Right atrium auricular region (tissue), 2 donors: ENCODE data around the gene GABRG3. TPM values are rescaled to one million over a fixed set of nuclear protein-coding genes. Genes with fewer than 3 reads are reported as not detected.

Experiments used
- DNase-seq: peaks from one replicate; pipeline ENCODE4 v3.0.0-alpha.2; 2019; ENCODE audit warnings: low spot score
- H3K27ac ChIP-seq, 2 donors: fragments of 200-600 bp; sonication (generic); 1 replicate in 1 of 2; 2 replicates in 1 of 2; pipeline ENCODE4 v1.5.1; 2016 to 2019
- H3K27me3 ChIP-seq, 2 donors: fragments of 200-600 bp; sonication (generic); one replicate each; pipeline versions ENCODE4 v1.5.1 to v1.6.0; 2017 to 2019
- H3K36me3 ChIP-seq: fragments of 200-600 bp; sonication (generic); one replicate; pipeline ENCODE4 v1.5.1; 2016
- H3K4me1 ChIP-seq, 2 donors: fragments of 200-600 bp; sonication (generic); one replicate each; pipeline versions ENCODE4 v1.5.1 to v1.6.0; 2017 to 2019
- H3K4me3 ChIP-seq, 2 donors: fragments of 200-600 bp; sonication (generic); 1 replicate in 1 of 2; 2 replicates in 1 of 2; pipeline ENCODE4 v1.5.1; 2017 to 2019; ENCODE audit warnings: mild to moderate bottlenecking in 1 of 2, moderate library complexity in 1 of 2
- H3K9me3 ChIP-seq, 2 donors: fragments of 200-600 bp; sonication (generic); one replicate each; pipeline ENCODE4 v1.5.1; 2019
- total RNA-seq, 2 donors: library from RNA; depleted of rRNA; stranded (reverse); fragments of >200 nt; gene quantifications; one replicate each; pipeline ENCODE4 v1.1.0, GENCODE V29; 2016
- TF ChIP-seq, protein P1 (sequence below), 2 donors: fragments of 200-600 bp; sonication (generic); IDR thresholded peaks; one replicate each; pipeline ENCODE4 v1.5.1; 2019; ENCODE audit warnings: antibody characterized with exemption in 2 of 2

Gene GABRG3
- total RNA-seq, 2 donors from 2014 or later, result not detected

GRCh38 chr15:27127815-27128570 lies 157.0 kb downstream of the GABRG3 start:
- Histone ChIP-seq H3K27ac (no peak overlapping the region), H3K4me1 (no peaks in the 10 kb centered on the region), H3K27me3 (no peaks in the 10 kb centered on the region), H3K9me3 (peaks cover 0 to 5% of the 10 kb centered on the region in 2 donors), H3K36me3 (no peaks in the 10 kb centered on the region), H3K4me3 (no peak overlapping the region)
- DNase-seq, result no peak
- TF ChIP-seq, protein P1, sequence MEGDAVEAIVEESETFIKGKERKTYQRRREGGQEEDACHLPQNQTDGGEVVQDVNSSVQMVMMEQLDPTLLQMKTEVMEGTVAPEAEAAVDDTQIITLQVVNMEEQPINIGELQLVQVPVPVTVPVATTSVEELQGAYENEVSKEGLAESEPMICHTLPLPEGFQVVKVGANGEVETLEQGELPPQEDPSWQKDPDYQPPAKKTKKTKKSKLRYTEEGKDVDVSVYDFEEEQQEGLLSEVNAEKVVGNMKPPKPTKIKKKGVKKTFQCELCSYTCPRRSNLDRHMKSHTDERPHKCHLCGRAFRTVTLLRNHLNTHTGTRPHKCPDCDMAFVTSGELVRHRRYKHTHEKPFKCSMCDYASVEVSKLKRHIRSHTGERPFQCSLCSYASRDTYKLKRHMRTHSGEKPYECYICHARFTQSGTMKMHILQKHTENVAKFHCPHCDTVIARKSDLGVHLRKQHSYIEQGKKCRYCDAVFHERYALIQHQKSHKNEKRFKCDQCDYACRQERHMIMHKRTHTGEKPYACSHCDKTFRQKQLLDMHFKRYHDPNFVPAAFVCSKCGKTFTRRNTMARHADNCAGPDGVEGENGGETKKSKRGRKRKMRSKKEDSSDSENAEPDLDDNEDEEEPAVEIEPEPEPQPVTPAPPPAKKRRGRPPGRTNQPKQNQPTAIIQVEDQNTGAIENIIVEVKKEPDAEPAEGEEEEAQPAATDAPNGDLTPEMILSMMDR (IDR thresholded peaks at IDR 0.05), result no peak

DNA sequence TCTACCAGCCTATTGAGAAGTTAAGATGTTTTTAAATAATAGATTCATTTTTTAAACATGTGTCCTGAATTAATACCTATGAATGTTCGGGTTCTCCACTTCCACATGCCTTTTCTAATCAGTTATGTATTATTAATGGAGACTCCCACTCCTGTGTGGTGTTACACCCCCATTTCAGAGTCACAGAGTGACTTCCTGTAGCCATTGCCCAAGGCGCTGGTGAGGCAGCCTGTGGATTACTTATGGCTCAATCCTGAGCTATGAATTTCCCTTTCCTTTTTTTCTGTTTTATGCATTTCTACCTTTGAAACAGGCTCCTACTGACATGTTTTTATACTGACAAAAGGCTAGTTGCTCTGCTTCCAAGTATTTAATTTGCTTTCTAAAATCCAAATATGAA lies 162.3 kb downstream of the GABRG3 start:
- Histone ChIP-seq H3K36me3 (no peaks in the 10 kb centered on the region), H3K27me3 (no peaks in the 10 kb centered on the region), H3K9me3 (peaks cover 0 to 5% of the 10 kb centered on the region in 2 donors), H3K4me3 (no peak overlapping the region), H3K27ac (no peak overlapping the region), H3K4me1 (no peaks in the 10 kb centered on the region)
- TF ChIP-seq, protein P1 (IDR thresholded peaks at IDR 0.05), result no peak
- DNase-seq, result no peak

GRCh38 chr15:27134481-27134880 lies 163.5 kb downstream of the GABRG3 start:
- H3K27me3 ChIP-seq, result no peaks in the 10 kb centered on the region
- no peak for DNase-seq
- TF ChIP-seq, protein P1 (IDR thresholded peaks at IDR 0.05), result no peak
- H3K4me1 ChIP-seq, result no peaks in the 10 kb centered on the region
- no peak overlapping the region for H3K27ac ChIP-seq
- no peak overlapping the region for H3K4me3 ChIP-seq
- H3K9me3 ChIP-seq, result peaks cover 0 to 5% of the 10 kb centered on the region in 2 donors
- no peaks in the 10 kb centered on the region for H3K36me3 ChIP-seq

DNA sequence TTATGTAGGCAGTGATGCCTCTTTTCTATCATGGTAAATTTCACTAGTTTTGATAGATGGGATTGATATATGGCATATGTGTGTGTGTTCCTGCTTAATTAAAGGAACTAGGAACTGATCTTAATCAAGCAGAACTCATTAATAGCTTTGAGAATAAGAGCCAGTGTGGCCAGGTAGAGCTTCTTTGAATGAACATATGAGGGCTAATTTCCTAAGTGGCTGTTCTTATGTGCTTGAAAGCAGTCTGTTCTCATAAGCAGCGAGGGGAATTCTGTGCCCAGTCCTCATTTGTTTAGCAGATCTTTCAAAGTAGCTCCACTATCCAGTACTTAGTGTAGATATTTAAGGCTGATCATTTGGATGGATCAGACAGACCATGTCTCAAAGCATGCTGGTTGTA lies 164.2 kb downstream of the GABRG3 start:
- Histone ChIP-seq H3K27me3 (no peaks in the 10 kb centered on the region), H3K9me3 (peaks cover 0 to 2% of the 10 kb centered on the region in 2 donors), H3K4me1 (no peaks in the 10 kb centered on the region), H3K4me3 (no peak overlapping the region), H3K36me3 (no peaks in the 10 kb centered on the region), H3K27ac (no peak overlapping the region)
- TF ChIP-seq, protein P1 (IDR thresholded peaks at IDR 0.05), result no peak
- no peak for DNase-seq

DNA sequence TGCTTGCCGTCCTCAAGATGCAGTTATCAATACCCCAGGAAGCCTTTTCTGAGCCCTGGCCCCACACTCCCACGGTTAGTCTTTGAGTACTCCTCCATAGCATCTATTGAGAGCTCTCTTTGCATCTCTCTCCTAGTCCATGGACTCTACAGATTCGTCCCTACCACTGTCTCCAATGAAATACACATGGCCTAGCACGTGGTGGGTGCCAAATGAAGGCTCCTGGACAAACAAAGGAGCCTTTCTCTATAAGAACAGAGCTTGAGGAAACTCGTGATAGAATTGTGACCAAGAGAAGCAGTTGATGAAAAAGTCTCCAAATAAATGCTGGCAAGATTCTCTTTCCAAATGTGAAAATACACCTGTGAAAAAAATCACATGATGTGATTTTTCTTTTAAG lies 166.1 kb downstream of the GABRG3 start:
- no peak for DNase-seq
- Histone ChIP-seq H3K9me3 (no peaks in the 10 kb centered on the region), H3K4me1 (no peaks in the 10 kb centered on the region), H3K27ac (no peak overlapping the region), H3K4me3 (no peak overlapping the region), H3K27me3 (no peaks in the 10 kb centered on the region), H3K36me3 (no peaks in the 10 kb centered on the region)
- TF ChIP-seq, protein P1 (IDR thresholded peaks at IDR 0.05), result no peak

- H3K27ac ChIP-seq, result no peak overlapping the region
- no peaks in the 10 kb centered on the region for H3K4me1 ChIP-seq
- H3K9me3 ChIP-seq, result no peaks in the 10 kb centered on the region
- H3K27me3 ChIP-seq, result no peaks in the 10 kb centered on the region
- H3K36me3 ChIP-seq, result no peaks in the 10 kb centered on the region
- DNase-seq, result no peak
- no peak overlapping the region for H3K4me3 ChIP-seq
- TF ChIP-seq, protein P1 (IDR thresholded peaks at IDR 0.05), result no peak
Measured at GRCh38 chr15:27165590-27165989, 194.6 kb downstream of the GABRG3 start.
